CD14-positive monocyte (primary cell): ENCODE measurements around the gene CELF5. TPM values are rescaled to one million over a fixed set of nuclear protein-coding genes. Genes with fewer than 3 reads are reported as not detected.
"Not testable (repeated sequence)": the region's sequence is repeated elsewhere in the genome, so short reads cannot be mapped to it uniquely, and the experiment has no call there.

Experiments
- DNase-seq, 3 donors: peaks; one replicate each; pipeline ENCODE4 v3.0.0-alpha.2; 2011 to 2022
- H2AFZ ChIP-seq: 2 replicates; pipeline ENCODE4 v1.6.0; 2012; ENCODE audit warnings: mild to moderate bottlenecking, low read depth, low read length, inconsistent platforms; ENCODE audit not compliant: insufficient read depth, poor library complexity, severe bottlenecking
- H3K27ac ChIP-seq, 2 donors: 1 replicate in 1 of 2; 2 replicates in 1 of 2; pipeline ENCODE4 v1.5.1; 2012 to 2013; ENCODE audit warnings: low read length in 2 of 2, control low read depth in 1 of 2, inconsistent platforms in 1 of 2, low read depth in 1 of 2, mild to moderate bottlenecking in 1 of 2
- H3K27me3 ChIP-seq, 2 donors: one replicate each; pipeline versions ENCODE4 v1.6.0 to v1.6.1; 2011 to 2013; ENCODE audit warnings: low read length in 2 of 2; ENCODE audit not compliant: control insufficient read depth in 2 of 2, insufficient read depth in 2 of 2
- H3K36me3 ChIP-seq, 2 donors: replicated peaks in 1 of 2; 1 replicate in 1 of 2; 2 replicates in 1 of 2; pipeline versions ENCODE4 v1.5.1 to v1.6.1; 2012 to 2013; ENCODE audit warnings: low read length in 2 of 2, control low read depth in 1 of 2, inconsistent platforms in 1 of 2, mild to moderate bottlenecking in 1 of 2; ENCODE audit not compliant: insufficient read depth in 2 of 2, control insufficient read depth in 1 of 2
- H3K4me1 ChIP-seq, 2 donors: 1 replicate in 1 of 2; 2 replicates in 1 of 2; pipeline versions ENCODE4 v1.5.1 to v1.6.1; 2012 to 2013; ENCODE audit warnings: low read length in 2 of 2, control low read depth in 1 of 2, inconsistent platforms in 1 of 2, mild to moderate bottlenecking in 1 of 2, moderate library complexity in 1 of 2; ENCODE audit not compliant: insufficient read depth in 2 of 2, control insufficient read depth in 1 of 2
- H3K4me2 ChIP-seq: replicated peaks from 2 replicates; pipeline ENCODE3; 2012; ENCODE audit warnings: low read length, moderate library complexity, mild to moderate bottlenecking; ENCODE audit not compliant: poor library complexity, severe bottlenecking; ENCODE audit errors: extremely low read depth
- H3K4me3 ChIP-seq, 3 experiments: fragments of 200-600 bp in 1 of 3; sonication (generic) in 1 of 3; replicated peaks in 1 of 3; 1 replicate in 2 of 3; 2 replicates in 1 of 3; pipeline ENCODE4 v1.5.1; 2011 to 2013; ENCODE audit warnings: low read length in 3 of 3, mild to moderate bottlenecking in 3 of 3, control low read depth in 2 of 3, low read depth in 2 of 3, inconsistent platforms in 1 of 3, moderate library complexity in 1 of 3
- H3K79me2 ChIP-seq: 2 replicates; pipeline ENCODE4 v1.6.0; 2012; ENCODE audit warnings: mild to moderate bottlenecking, control low read depth, inconsistent platforms, low read length, moderate library complexity; ENCODE audit not compliant: insufficient read depth
- H3K9ac ChIP-seq: 2 replicates; pipeline ENCODE4 v1.6.0; 2017; ENCODE audit warnings: low read length, mild to moderate bottlenecking; ENCODE audit not compliant: insufficient read depth, poor library complexity, severe bottlenecking
- H3K9me3 ChIP-seq, 2 donors: replicated peaks in 1 of 2; 1 replicate in 1 of 2; 2 replicates in 1 of 2; pipeline versions ENCODE4 v1.5.1 to v1.6.1; 2012 to 2013; ENCODE audit warnings: low read length in 2 of 2, control low read depth in 1 of 2; ENCODE audit not compliant: control insufficient read depth in 1 of 2, insufficient read depth in 1 of 2
- H4K20me1 ChIP-seq: 2 replicates; pipeline ENCODE4 v1.6.0; 2012; ENCODE audit warnings: mild to moderate bottlenecking, low read length, control low read depth, moderate library complexity; ENCODE audit not compliant: insufficient read depth
- H3K27ac Mint-ChIP-seq, 7 donors: one replicate each; pipeline ENCODE4 v1.8.0; 2020; ENCODE audit warnings: mild to moderate bottlenecking in 7 of 7, mixed read lengths in 7 of 7, moderate library complexity in 6 of 7, inconsistent platforms in 2 of 7
- H3K27me3 Mint-ChIP-seq, 3 donors: one replicate each; pipeline ENCODE4 v1.8.0; 2021 to 2022; ENCODE audit warnings: low read depth in 3 of 3, mild to moderate bottlenecking in 3 of 3, mixed read lengths in 3 of 3, moderate library complexity in 3 of 3, inconsistent platforms in 1 of 3
- H3K36me3 Mint-ChIP-seq, 2 donors: one replicate each; pipeline ENCODE4 v1.8.0; 2020; ENCODE audit warnings: mixed read lengths in 2 of 2, inconsistent platforms in 1 of 2, mild to moderate bottlenecking in 1 of 2
- H3K4me1 Mint-ChIP-seq: one replicate; pipeline ENCODE4 v1.8.0; 2020; ENCODE audit warnings: mild to moderate bottlenecking, mixed read lengths
- H3K4me3 Mint-ChIP-seq, 2 donors: one replicate each; pipeline ENCODE4 v1.8.0; 2020; ENCODE audit warnings: mild to moderate bottlenecking in 2 of 2, mixed read lengths in 2 of 2, moderate library complexity in 1 of 2
- H3K9me3 Mint-ChIP-seq, 7 donors: one replicate each; pipeline ENCODE4 v1.8.0; 2020 to 2022; ENCODE audit warnings: mixed read lengths in 7 of 7, mild to moderate bottlenecking in 6 of 7, moderate library complexity in 6 of 7, inconsistent platforms in 2 of 7
- WGBS: methylation state at CpG from one replicate; pipeline ENCODE4 v1.1.5; 2013; ENCODE audit warnings: missing lambda C conversion rate; ENCODE audit not compliant: insufficient coverage; 5-methylcytosine and 5-hydroxymethylcytosine counted together
- intact Hi-C, 2 donors: fragments of 100-400 bp; cut with micrococcal nuclease; formaldehyde crosslinking; loops; one replicate each; pipeline versions ENCODE4 v1.15.0 to v1.15.1; 2023
- polyA plus RNA-seq, 3 donors: library from polyadenylated mRNA; depleted of rRNA in 1 of 3; unstranded in 2 of 3; stranded (reverse) in 1 of 3; fragments of 300-500 nt in 2 of 3; fragments of >200 nt in 1 of 3; fragmentation: Illumina TruSeq in 2 of 3; gene quantifications; 1 replicate in 2 of 3; 2 replicates in 1 of 3; pipeline ENCODE4 v1.2.3, GENCODE V29; 2012 to 2021
- TF ChIP-seq, protein P1 (sequence below): fragments of 200-600 bp; IDR thresholded peaks from one replicate; pipeline ENCODE4 v1.8.0; 2022; ENCODE audit warnings: antibody characterized with exemption, mild to moderate bottlenecking

CELF5 gene
- polyA plus RNA-seq, 3 donors: not detected

GRCh38 chr19:3233831-3234230 is 9.4 kb downstream of the CELF5 start:
- no peaks in the 10 kb centered on the region for H3K79me2 ChIP-seq
- Mint-ChIP-seq H3K27me3 (peaks cover 6 to 10% (median 9%) of the 10 kb centered on the region in 3 donors), H3K4me1 (no peaks in the 10 kb centered on the region), H3K27ac (no peak overlapping the region), H3K9me3 (peaks cover 0 to 6% (median 1%) of the 10 kb centered on the region in 7 donors), H3K4me3 (no peak overlapping the region), H3K36me3 (no peaks in the 10 kb centered on the region)
- no peak overlapping the region for H3K4me3 ChIP-seq
- no peaks in the 10 kb centered on the region for H3K4me1 ChIP-seq
- intact Hi-C loops: no loop called here
- no peak overlapping the region for H3K27ac ChIP-seq
- WGBS: no CpG with 5 or more reads among the region's 4 CpGs
- peaks cover 4 to 18% of the 10 kb centered on the region in 2 donors for H3K27me3 ChIP-seq
- no peak overlapping the region for H2AFZ ChIP-seq
- no peaks in the 10 kb centered on the region for H3K9me3 ChIP-seq
- TF ChIP-seq, protein P1, sequence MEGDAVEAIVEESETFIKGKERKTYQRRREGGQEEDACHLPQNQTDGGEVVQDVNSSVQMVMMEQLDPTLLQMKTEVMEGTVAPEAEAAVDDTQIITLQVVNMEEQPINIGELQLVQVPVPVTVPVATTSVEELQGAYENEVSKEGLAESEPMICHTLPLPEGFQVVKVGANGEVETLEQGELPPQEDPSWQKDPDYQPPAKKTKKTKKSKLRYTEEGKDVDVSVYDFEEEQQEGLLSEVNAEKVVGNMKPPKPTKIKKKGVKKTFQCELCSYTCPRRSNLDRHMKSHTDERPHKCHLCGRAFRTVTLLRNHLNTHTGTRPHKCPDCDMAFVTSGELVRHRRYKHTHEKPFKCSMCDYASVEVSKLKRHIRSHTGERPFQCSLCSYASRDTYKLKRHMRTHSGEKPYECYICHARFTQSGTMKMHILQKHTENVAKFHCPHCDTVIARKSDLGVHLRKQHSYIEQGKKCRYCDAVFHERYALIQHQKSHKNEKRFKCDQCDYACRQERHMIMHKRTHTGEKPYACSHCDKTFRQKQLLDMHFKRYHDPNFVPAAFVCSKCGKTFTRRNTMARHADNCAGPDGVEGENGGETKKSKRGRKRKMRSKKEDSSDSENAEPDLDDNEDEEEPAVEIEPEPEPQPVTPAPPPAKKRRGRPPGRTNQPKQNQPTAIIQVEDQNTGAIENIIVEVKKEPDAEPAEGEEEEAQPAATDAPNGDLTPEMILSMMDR: no peak
- H4K20me1 ChIP-seq: no peaks in the 10 kb centered on the region
- no peak for DNase-seq
- H3K9ac ChIP-seq: no peak overlapping the region
- no peak overlapping the region for H3K4me2 ChIP-seq
- H3K36me3 ChIP-seq: no peaks in the 10 kb centered on the region

DNA sequence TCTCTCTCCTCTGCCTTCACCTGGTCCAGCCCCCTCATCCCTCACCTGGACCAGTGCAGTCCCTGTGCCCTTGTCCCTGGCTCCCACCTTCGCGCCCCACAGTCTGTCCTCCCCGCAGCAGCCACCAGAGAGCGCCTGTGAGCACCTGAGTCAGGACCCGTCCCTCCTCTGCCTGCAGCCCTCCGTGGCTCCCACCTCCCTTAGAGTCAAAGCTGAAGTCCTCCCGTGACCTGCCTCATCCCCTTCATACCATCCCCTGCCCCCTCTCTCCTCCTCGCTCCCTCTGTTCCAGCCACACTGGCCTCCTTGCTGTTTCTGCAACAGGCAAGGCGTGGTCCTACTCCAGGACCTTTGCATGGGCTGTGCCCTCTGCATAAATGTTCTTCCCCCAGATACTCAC is 10.3 kb downstream of the CELF5 start:
- H2AFZ ChIP-seq: no peak overlapping the region
- H4K20me1 ChIP-seq: no peaks in the 10 kb centered on the region
- no peak overlapping the region for H3K4me3 ChIP-seq
- peaks cover 0 to 9% of the 10 kb centered on the region in 2 donors for H3K27me3 ChIP-seq
- H3K9me3 ChIP-seq: no peaks in the 10 kb centered on the region
- Mint-ChIP-seq H3K27ac (no peak overlapping the region), H3K4me1 (no peaks in the 10 kb centered on the region), H3K36me3 (no peaks in the 10 kb centered on the region), H3K27me3 (peaks cover 7 to 9% (median 7%) of the 10 kb centered on the region in 3 donors), H3K9me3 (peaks cover 0 to 6% (median 1%) of the 10 kb centered on the region in 7 donors), H3K4me3 (no peak overlapping the region)
- no peaks in the 10 kb centered on the region for H3K79me2 ChIP-seq
- H3K4me2 ChIP-seq: no peak overlapping the region
- H3K27ac ChIP-seq: no peak overlapping the region
- WGBS: 63% methylated on average over 9 of the region's 9 CpGs
- H3K9ac ChIP-seq: no peak overlapping the region
- TF ChIP-seq, protein P1: no peak
- no peaks in the 10 kb centered on the region for H3K4me1 ChIP-seq
- H3K36me3 ChIP-seq: no peaks in the 10 kb centered on the region
- intact Hi-C loops: no loop called here
- DNase-seq: no peak

- H3K4me2 ChIP-seq, H3K36me3 Mint-ChIP-seq, H3K27ac ChIP-seq, H3K79me2 ChIP-seq, intact Hi-C loops, H3K4me3 ChIP-seq, H3K4me1 ChIP-seq, H3K4me3 Mint-ChIP-seq, H3K9ac ChIP-seq, H2AFZ ChIP-seq, H3K4me1 Mint-ChIP-seq, H3K9me3 Mint-ChIP-seq, H3K27ac Mint-ChIP-seq, H3K9me3 ChIP-seq, H3K36me3 ChIP-seq, H3K27me3 ChIP-seq, H4K20me1 ChIP-seq, H3K27me3 Mint-ChIP-seq, DNase-seq: not testable (repeated sequence)
- WGBS: 81% methylated on average over 2 of the region's 2 CpGs
Measured at GRCh38 chr19:3235604-3236003, 11.1 kb downstream of the CELF5 start.
